ENCODE data around the gene MEN1.

GRCh38 chr11:64855596-64856304, 45.4 kb upstream of the MEN1 start:
- TF ChIP-seq TAF1 (IDR thresholded peaks at IDR 0.05; ENCODE audit: low read depth), result no peak
- no peak for TF ChIP-seq RAD21 (IDR thresholded peaks at IDR 0.05; ENCODE audit: low read depth)
- no peak for TF ChIP-seq TCF12 (IDR thresholded peaks at IDR 0.05; ENCODE audit: low read depth)
- TF ChIP-seq, protein P1, sequence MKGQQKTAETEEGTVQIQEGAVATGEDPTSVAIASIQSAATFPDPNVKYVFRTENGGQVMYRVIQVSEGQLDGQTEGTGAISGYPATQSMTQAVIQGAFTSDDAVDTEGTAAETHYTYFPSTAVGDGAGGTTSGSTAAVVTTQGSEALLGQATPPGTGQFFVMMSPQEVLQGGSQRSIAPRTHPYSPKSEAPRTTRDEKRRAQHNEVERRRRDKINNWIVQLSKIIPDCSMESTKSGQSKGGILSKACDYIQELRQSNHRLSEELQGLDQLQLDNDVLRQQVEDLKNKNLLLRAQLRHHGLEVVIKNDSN (IDR thresholded peaks at IDR 0.05), result no peak
- no peak for TF ChIP-seq EP300 (IDR thresholded peaks at IDR 0.05; ENCODE audit: borderline replicate concordance)

Data from Ishikawa (cell line).